B cell (primary cell): ENCODE results near the gene KIF11. TPM values are rescaled to one million over a fixed set of nuclear protein-coding genes. Genes with fewer than 3 reads are reported as not detected.

Experiments used
- ATAC-seq: fragments of 200-7000 bp; cut with Tn5 transposase; one replicate; pipeline ENCODE4 v1.10.0; 2021; ENCODE audit warnings: low read depth, mild to moderate bottlenecking, moderate number of reproducible peaks, moderate library complexity
- CTCF ChIA-PET: fragments of 350-600 bp; sonication (Branson Sonifier 250); formaldehyde crosslinking; loops from one replicate; lab custom pipeline; 2021; ENCODE audit warnings: antibody characterized with exemption, inconsistent platforms; lab: Charles Lee
- POLR2A ChIA-PET: fragments of 350-600 bp; sonication (Branson Sonifier 250); formaldehyde crosslinking; loops from one replicate; lab custom pipeline; 2021; ENCODE audit warnings: antibody characterized with exemption; lab: Charles Lee
- DNase-seq: peaks from one replicate; pipeline ENCODE4 v3.0.0; 2013
- H2AFZ ChIP-seq: 2 replicates; pipeline ENCODE4 v1.6.1; 2012; ENCODE audit warnings: mild to moderate bottlenecking, low read depth, low read length; ENCODE audit not compliant: insufficient read depth, poor library complexity, severe bottlenecking
- H3K27ac ChIP-seq, 2 donors: 1 replicate in 1 of 2; 2 replicates in 1 of 2; pipeline ENCODE4 v1.5.1; 2012 to 2013; ENCODE audit warnings: low read length in 2 of 2, mild to moderate bottlenecking in 2 of 2, moderate library complexity in 1 of 2
- H3K27me3 ChIP-seq, 4 experiments: fragments of 200-600 bp in 1 of 4; sonication (generic) in 1 of 4; replicated peaks in 1 of 4; 1 replicate in 2 of 4; 2 replicates in 2 of 4; pipeline versions ENCODE4 v1.6.1 to v1.7.0; 2013 to 2016; ENCODE audit warnings: low read length in 3 of 4, mild to moderate bottlenecking in 2 of 4, mixed read lengths in 1 of 4, moderate library complexity in 1 of 4; ENCODE audit not compliant: insufficient read depth in 4 of 4, control insufficient read depth in 3 of 4; ENCODE audit errors: control extremely low read depth in 1 of 4
- H3K36me3 ChIP-seq, 2 experiments: replicated peaks in 1 of 2; 1 replicate in 1 of 2; 2 replicates in 1 of 2; pipeline versions ENCODE4 v1.6.1 to v1.7.1; 2013; ENCODE audit warnings: low read length in 1 of 2; ENCODE audit not compliant: insufficient read depth in 2 of 2, control insufficient read depth in 1 of 2; ENCODE audit errors: control extremely low read depth in 1 of 2, extremely low read depth in 1 of 2
- H3K4me1 ChIP-seq, 2 donors: fragments of 200-600 bp in 1 of 2; sonication (generic) in 1 of 2; 1 replicate in 1 of 2; 2 replicates in 1 of 2; pipeline versions ENCODE4 v1.5.1 to v1.6.1; 2013 to 2017; ENCODE audit warnings: low read length in 2 of 2; ENCODE audit not compliant: control insufficient read depth in 2 of 2, insufficient read depth in 2 of 2
- H3K4me2 ChIP-seq: replicated peaks from 2 replicates; pipeline ENCODE3; 2012; ENCODE audit warnings: mild to moderate bottlenecking, low read depth, low read length; ENCODE audit not compliant: poor library complexity, severe bottlenecking
- H3K4me3 ChIP-seq, 5 experiments: fragments of 200-600 bp in 1 of 5; sonication (generic) in 1 of 5; 1 replicate in 3 of 5; 2 replicates in 2 of 5; pipeline versions ENCODE4 v1.5.1 to v1.7.0; 2011 to 2016; ENCODE audit warnings: low read length in 4 of 5, mild to moderate bottlenecking in 4 of 5, low read depth in 2 of 5, control low read depth in 1 of 5, moderate library complexity in 1 of 5; ENCODE audit not compliant: insufficient read depth in 1 of 5; ENCODE audit errors: control extremely low read depth in 1 of 5, extremely low read depth in 1 of 5
- H3K79me2 ChIP-seq: fragments of 200-600 bp; sonication (generic); one replicate; pipeline ENCODE4 v1.6.0; 2016; ENCODE audit warnings: low read length; ENCODE audit not compliant: control insufficient read depth, insufficient read depth
- H3K9ac ChIP-seq: fragments of 200-600 bp; sonication (generic); 2 replicates; pipeline ENCODE4 v1.6.1; 2017; ENCODE audit warnings: mild to moderate bottlenecking, low read length, moderate library complexity
- H3K9me3 ChIP-seq, 3 donors: one replicate each; pipeline versions ENCODE4 v1.6.1 to v1.7.1; 2013; ENCODE audit warnings: low read length in 2 of 3; ENCODE audit not compliant: control insufficient read depth in 2 of 3, insufficient read depth in 1 of 3; ENCODE audit errors: control extremely low read depth in 1 of 3
- H4K20me1 ChIP-seq: 2 replicates; pipeline ENCODE4 v1.6.0; 2012; ENCODE audit warnings: mild to moderate bottlenecking, low read length; ENCODE audit not compliant: insufficient read depth, control insufficient read depth, poor library complexity, severe bottlenecking
- H3K27ac Mint-ChIP-seq: one replicate; pipeline ENCODE4 v1.8.0; 2021; ENCODE audit warnings: mixed read lengths
- H3K27me3 Mint-ChIP-seq: one replicate; pipeline ENCODE4 v1.8.0; 2021; ENCODE audit warnings: mixed read lengths
- H3K4me1 Mint-ChIP-seq: one replicate; pipeline ENCODE4 v1.8.0; 2021; ENCODE audit warnings: mixed read lengths
- H3K4me3 Mint-ChIP-seq: one replicate; pipeline ENCODE4 v1.8.0; 2021; ENCODE audit warnings: mixed read lengths
- H3K9me3 Mint-ChIP-seq: one replicate; pipeline ENCODE4 v1.8.0; 2022; ENCODE audit warnings: mixed read lengths; ENCODE audit not compliant: insufficient read depth
- EZH2 ChIP-seq: IDR thresholded peaks from 2 replicates; pipeline ENCODE4 v1.6.1; 2012; ENCODE audit warnings: borderline replicate concordance, low read depth, mild to moderate bottlenecking, moderate library complexity, low read length; ENCODE audit not compliant: insufficient read depth, poor library complexity, severe bottlenecking
- WGBS: methylation state at CpG from one replicate; pipeline ENCODE4 v1.1.5; 2013; ENCODE audit warnings: missing lambda C conversion rate; ENCODE audit not compliant: insufficient coverage; 5-methylcytosine and 5-hydroxymethylcytosine counted together
- intact Hi-C: fragments of 100-400 bp; cut with micrococcal nuclease; formaldehyde crosslinking; loops from one replicate; pipeline ENCODE4 v1.10.0; 2022
- polyA plus RNA-seq: library from polyadenylated mRNA; depleted of rRNA; stranded (reverse); fragments of >200 nt; gene quantifications from 2 replicates; pipeline ENCODE4 v1.2.3, GENCODE V29; 2012
- total RNA-seq, 2 donors: library from RNA; stranded (reverse); fragments of 120-200 nt in 1 of 2; gene quantifications; 1 replicate in 1 of 2; 2 replicates in 1 of 2; pipeline versions ENCODE4 v1.2.3 to v1.2.4, GENCODE V29; 2013 to 2022
- TF ChIP-seq, protein P1 (sequence below): fragments of 200-600 bp; IDR thresholded peaks from one replicate; pipeline ENCODE4 v1.8.0; 2022; ENCODE audit warnings: antibody characterized with exemption, mild to moderate bottlenecking

KIF11 gene
- total and polyA plus RNA-seq, 2 donors (not counting 1 experiment from before 2014, with no cell fraction given): 0.64 to 1.8 TPM

DNA sequence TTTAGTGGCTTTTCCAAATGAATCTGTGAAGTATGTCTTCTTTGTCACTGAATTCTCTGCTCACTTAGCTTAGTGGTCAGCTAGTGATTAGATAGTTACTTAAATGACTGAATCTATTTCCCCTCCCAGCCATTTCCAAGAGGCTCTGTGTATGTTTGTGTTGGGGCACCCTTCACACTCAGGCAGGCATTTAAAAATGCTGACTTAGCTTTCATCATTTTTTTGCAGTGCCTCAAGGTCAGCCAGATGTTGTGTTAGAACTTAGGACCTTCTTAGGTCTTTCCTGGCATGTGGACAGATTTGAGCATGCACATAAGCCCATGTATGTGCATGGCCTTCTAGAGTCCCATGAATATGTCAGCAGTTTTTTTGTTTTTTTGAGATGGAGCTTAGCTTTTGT, 71.4 kb downstream of the KIF11 start:
- no peaks in the 10 kb centered on the region for H3K4me1 Mint-ChIP-seq
- H3K79me2 ChIP-seq: no peaks in the 10 kb centered on the region
- CTCF ChIA-PET: no interaction called here
- H2AFZ ChIP-seq: no peak overlapping the region
- peaks cover 9% of the 10 kb centered on the region for H3K9me3 Mint-ChIP-seq
- POLR2A ChIA-PET: no interaction called here
- intact Hi-C loops: no loop called here
- H3K27me3 Mint-ChIP-seq: no peaks in the 10 kb centered on the region
- no peak overlapping the region for H3K4me2 ChIP-seq
- no peak overlapping the region for H3K4me3 ChIP-seq
- H3K9ac ChIP-seq: no peak overlapping the region
- no peaks in the 10 kb centered on the region for H3K4me1 ChIP-seq
- H3K27ac Mint-ChIP-seq: no peak overlapping the region
- ATAC-seq (no peak), DNase-seq (no peak)
- peaks cover 7 to 27% (median 20%) of the 10 kb centered on the region in 3 donors for H3K9me3 ChIP-seq
- H3K27ac ChIP-seq: no peak overlapping the region
- H3K36me3 ChIP-seq: no peaks in the 10 kb centered on the region
- H3K4me3 Mint-ChIP-seq: no peak overlapping the region
- TF ChIP-seq, protein P1, sequence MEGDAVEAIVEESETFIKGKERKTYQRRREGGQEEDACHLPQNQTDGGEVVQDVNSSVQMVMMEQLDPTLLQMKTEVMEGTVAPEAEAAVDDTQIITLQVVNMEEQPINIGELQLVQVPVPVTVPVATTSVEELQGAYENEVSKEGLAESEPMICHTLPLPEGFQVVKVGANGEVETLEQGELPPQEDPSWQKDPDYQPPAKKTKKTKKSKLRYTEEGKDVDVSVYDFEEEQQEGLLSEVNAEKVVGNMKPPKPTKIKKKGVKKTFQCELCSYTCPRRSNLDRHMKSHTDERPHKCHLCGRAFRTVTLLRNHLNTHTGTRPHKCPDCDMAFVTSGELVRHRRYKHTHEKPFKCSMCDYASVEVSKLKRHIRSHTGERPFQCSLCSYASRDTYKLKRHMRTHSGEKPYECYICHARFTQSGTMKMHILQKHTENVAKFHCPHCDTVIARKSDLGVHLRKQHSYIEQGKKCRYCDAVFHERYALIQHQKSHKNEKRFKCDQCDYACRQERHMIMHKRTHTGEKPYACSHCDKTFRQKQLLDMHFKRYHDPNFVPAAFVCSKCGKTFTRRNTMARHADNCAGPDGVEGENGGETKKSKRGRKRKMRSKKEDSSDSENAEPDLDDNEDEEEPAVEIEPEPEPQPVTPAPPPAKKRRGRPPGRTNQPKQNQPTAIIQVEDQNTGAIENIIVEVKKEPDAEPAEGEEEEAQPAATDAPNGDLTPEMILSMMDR: no peak
- no peak for TF ChIP-seq EZH2
- H4K20me1 ChIP-seq: no peaks in the 10 kb centered on the region
- no peaks in the 10 kb centered on the region for H3K27me3 ChIP-seq

DNA sequence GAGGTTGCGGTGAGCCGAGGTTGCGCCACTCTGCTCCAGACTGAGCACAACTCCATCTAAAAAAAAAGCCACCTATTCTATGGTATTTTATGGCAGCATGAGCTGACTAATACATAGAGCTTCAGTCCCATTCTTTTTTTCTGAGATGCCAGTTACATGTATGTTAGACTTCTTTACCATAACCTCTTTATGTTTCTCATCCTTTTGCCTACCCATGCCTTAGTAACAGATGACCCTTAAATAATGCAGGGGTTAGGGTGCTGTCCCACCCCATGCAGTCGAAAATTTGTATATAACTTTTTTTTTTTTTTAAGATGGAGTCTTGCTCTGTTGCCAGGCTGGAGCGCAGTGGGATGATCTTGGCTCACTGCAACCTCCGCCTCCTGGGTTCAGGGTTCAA, 74.1 kb downstream of the KIF11 start:
- intact Hi-C loops: no loop called here
- WGBS: 95% methylated on average over 2 of the region's 6 CpGs
- Histone ChIP-seq H4K20me1 (no peaks in the 10 kb centered on the region), H3K4me2 (no peak overlapping the region), H3K9ac (no peak overlapping the region), H3K4me3 (no peak overlapping the region), H3K27ac (no peak overlapping the region), H3K4me1 (no peaks in the 10 kb centered on the region), H2AFZ (no peak overlapping the region), H3K9me3 (peaks cover 7 to 20% (median 17%) of the 10 kb centered on the region in 3 donors), H3K36me3 (no peaks in the 10 kb centered on the region), H3K27me3 (no peaks in the 10 kb centered on the region), H3K79me2 (no peaks in the 10 kb centered on the region)
- H3K4me3 Mint-ChIP-seq: no peak overlapping the region
- H3K27ac Mint-ChIP-seq: no peak overlapping the region
- no peaks in the 10 kb centered on the region for H3K4me1 Mint-ChIP-seq
- ATAC-seq (no peak), DNase-seq (no peak)
- H3K27me3 Mint-ChIP-seq: no peaks in the 10 kb centered on the region
- TF ChIP-seq, protein P1: no peak
- no peak for TF ChIP-seq EZH2
- ChIA-PET CTCF (interaction anchor here (1.0 kb wide), 1 partner anchor 176 kb away, joined by 3 read pairs; no protein-coding TSS in a partner anchor), POLR2A (no interaction called here)
- peaks cover 9% of the 10 kb centered on the region for H3K9me3 Mint-ChIP-seq
